M059J (cell line): ENCODE results near the gene LEKR1. TPM values are rescaled to one million over a fixed set of nuclear protein-coding genes. Genes with fewer than 3 reads are reported as not detected.

Experiments
- DNase-seq: peaks from one replicate; pipeline ENCODE4 v3.0.0-alpha.2; 2012; ENCODE audit warnings: low read depth
- total RNA-seq: library from RNA; depleted of rRNA; stranded (reverse); fragments of >200 nt; shearing (Covaris generic); gene quantifications from 2 replicates; pipeline ENCODE4 v1.2.3, GENCODE V29; 2014

The LEKR1 gene
- total RNA-seq, 1 experiment from 2014 or later = 1.6 TPM

GRCh38 chr3:157079676-157080369, 253.7 kb downstream of the LEKR1 start:
- DNase-seq = no peak

GRCh38 chr3:157081626-157082210, 255.6 kb downstream of the LEKR1 start:
- peak; percentile 100 for DNase-seq

- DNase-seq = peak; percentile 94
These were observed 256.3 kb downstream of the LEKR1 start for GRCh38 chr3:157082305-157082982.

- no peak for DNase-seq
These were observed 257.7 kb downstream of the LEKR1 start for GRCh38 chr3:157083824-157084223.

- DNase-seq = peak; percentile 66
These were observed 260.1 kb downstream of the LEKR1 start for GRCh38 chr3:157086060-157086750.

- no peak for DNase-seq
These were observed 260.6 kb downstream of the LEKR1 start for GRCh38 chr3:157086775-157087174.

GRCh38 chr3:157087373-157087772, 261.2 kb downstream of the LEKR1 start:
- peak; percentile 76 for DNase-seq

DNA sequence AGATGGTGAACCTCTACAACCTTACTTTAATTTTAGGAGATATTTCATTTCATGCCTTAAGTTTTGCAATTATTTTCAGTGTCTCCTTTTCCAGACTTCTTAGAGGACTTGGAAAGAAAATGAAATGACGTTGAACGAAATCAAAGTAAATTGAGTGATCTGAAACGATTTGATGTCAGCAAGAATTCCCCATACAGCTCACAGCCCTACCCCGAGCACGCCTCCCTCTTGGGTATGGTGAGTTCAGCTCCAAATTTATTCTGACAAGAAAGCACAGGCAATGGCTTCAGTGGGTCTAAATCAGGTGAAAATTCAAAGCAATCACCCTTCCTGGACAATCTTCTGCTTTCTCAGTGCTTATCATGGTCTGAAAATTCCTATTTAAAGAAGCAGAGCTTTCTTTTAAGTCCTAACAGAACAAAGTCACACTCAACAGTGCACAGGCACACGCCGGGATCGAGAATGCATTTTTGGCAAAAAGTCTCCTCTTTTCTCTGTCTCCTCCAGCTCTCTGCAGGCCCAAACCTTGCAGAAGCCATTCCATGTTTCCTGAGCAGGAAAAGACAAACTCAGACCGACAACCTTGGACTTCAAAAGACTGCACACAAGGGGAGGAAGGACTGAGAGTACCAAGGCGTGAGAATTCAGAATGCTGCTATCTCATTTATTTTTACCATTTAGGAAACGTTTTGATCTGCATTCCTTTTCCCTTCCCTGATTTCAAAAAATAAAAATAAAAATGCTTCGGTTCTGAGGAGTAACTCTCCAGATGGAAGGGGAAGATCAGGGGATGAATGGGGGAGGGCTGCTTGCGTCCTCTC, 261.8 kb downstream of the LEKR1 start:
- no peak for DNase-seq

DNA sequence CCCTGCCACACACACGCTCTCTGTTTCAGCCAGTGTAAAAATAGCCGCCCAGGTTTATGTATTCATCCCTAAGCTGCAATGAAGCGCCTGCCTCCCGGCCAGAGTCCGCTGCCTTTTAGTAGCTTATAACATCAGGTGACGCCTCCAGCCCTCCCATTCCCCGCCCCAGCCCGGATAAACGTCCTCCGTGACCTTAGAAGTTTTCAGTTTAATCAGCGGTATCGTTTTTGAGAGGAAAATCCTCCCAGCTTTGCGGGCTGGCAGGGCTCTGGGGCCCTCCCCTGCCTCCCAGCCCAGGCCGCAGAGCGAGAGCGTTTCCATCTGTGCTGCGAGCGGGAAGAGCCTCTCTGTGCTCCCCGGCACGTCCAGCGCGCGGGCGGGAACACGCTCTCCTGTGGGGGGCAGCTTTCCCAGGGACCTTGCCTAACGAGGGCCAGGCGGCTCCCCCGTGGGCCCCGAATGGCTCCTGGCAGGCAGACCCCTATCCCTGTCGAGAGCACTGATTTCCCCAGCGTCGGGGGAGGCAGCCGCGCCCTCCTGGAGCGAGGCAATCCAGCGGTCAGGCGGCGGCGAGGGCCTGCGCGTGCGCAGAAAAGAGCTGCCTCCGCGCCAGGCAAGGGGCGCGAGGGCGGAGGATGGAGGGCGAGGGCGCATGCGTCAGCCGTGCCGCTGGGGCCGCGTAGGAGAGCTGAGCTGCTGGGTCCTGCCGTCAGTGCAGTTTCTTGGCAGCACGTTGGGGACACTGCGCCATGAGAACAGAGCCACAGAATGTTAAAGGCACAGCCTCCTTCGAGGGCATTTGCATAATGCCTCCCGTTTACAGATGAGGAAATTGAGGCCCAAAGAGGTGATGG, 262.7 kb downstream of the LEKR1 start:
- peak; percentile 98 for DNase-seq

GRCh38 chr3:157089455-157090221, 263.5 kb downstream of the LEKR1 start:
- DNase-seq = peak; percentile 44

GRCh38 chr3:157091083-157091833, 265.1 kb downstream of the LEKR1 start:
- DNase-seq = peak; percentile 41

DNA sequence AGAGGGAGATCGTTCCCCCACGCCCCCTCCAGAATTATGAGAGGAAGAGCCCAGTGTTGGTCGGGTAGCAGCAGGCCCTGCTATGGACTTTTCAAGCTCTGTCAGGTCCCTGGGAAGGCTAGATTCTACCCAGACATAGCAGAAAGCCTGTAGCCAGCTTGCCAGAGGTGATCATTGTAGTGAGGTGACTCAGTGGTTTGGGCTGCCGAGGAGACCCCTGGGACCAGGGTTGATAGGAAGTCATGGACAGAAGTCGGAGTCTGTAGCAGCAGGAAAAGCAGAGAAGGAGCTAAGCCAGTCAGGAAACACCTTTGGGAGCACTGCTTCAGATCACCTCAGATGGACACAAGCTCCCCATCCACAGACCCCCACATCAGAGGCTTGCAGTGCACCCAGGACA, 266.1 kb downstream of the LEKR1 start:
- DNase-seq = no peak

DNA sequence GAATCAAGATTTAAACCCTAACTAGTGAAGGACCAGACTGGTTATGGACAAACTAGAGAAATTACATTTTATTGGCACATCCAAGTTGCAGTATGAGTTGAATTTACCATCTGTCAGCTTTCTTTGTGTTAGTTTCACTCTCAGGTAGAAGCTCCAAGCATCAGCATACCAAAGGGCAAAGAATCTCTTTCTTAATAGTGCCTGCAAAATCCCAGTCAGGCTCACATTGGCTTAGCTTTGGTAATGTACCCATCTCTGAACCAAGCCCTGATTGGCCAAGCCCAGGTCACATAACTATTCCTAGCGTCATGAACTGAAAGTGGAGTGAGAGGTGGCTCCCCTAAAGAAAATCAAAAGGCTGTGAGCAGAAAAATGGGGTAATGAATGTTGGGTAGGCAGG, 266.9 kb downstream of the LEKR1 start:
- no peak for DNase-seq

- peak; percentile 45 for DNase-seq
These were observed 268.1 kb downstream of the LEKR1 start for GRCh38 chr3:157094301-157094700.

DNA sequence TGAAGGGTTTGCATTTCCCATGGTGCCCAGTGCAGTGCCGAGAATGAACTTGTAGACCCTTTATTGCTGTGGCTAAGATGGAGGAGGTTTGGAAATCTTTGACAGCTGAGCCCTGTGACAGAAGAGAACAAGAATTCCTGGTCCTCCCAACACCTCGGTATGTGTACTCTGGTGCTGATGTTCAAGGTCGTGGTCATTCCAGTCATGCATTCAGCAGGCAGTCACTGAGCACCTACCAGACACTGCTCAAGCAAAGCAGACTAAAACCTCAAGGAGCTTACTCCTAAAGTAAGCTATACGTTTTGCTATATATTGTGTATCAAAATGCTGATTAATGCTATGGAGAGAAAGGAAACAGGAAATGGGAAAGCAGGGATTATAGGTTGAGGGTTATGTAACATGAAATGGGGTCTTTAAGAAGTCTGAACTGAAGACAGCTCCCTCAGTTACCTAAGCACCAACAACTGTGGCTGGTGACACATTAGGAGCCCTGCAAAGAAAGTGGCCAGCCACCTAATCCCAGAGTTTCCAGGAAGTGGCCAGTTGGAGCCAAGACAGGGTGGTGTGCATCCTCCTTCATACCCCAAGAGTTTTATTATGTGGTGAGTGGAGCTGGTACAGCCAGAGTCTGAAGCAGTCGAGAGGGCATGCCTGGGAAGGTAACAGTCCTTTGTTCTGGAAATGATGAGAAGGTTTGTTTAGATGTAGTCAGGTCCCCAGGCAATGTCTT, 268.8 kb downstream of the LEKR1 start:
- DNase-seq = peak; percentile 64
